Measurements from ENCODE around the gene PRR14L. TPM values are rescaled to one million over a fixed set of nuclear protein-coding genes. Genes with fewer than 3 reads are reported as not detected.

The PRR14L gene
- total and polyA plus RNA-seq, 2 of the 13 experiments (the other 11 are each of a cell fraction or from before 2014, with no cell fraction given): 6.6 to 16.5 TPM

GRCh38 chr22:31661851-31662667 lies 87.9 kb downstream of the PRR14L start, which contains the start of gene PISD (continued):
- peak; percentile 78; the same call in 1 of the 2 replicates for TF ChIP-seq HNF1B (CRISPR knock-in tag; IDR thresholded peaks at IDR 0.05)
- TF ChIP-seq ZNF446 (CRISPR knock-in tag; IDR thresholded peaks at IDR 0.05): no peak
- no peak for TF ChIP-seq ZNF609 (CRISPR knock-in tag; IDR thresholded peaks at IDR 0.05; ENCODE audit: borderline replicate concordance)
- TF ChIP-seq PBX2 (CRISPR knock-in tag; IDR thresholded peaks at IDR 0.05): no peak
- peak; percentile 63; the same call in 1 of the 2 replicates for TF ChIP-seq GZF1 (CRISPR knock-in tag; IDR thresholded peaks at IDR 0.05)
- 0 out of 2 replicates have a peak, but pooled peaks have one; percentile 50 for TF ChIP-seq TARDBP (CRISPR knock-in tag; IDR thresholded peaks at IDR 0.05)
- TF ChIP-seq ZNF550 (CRISPR knock-in tag; IDR thresholded peaks at IDR 0.05; ENCODE audit: borderline replicate concordance): no peak
- no peak for TF ChIP-seq HNF1A (IDR thresholded peaks at IDR 0.05; ENCODE audit: low read depth)
- TF ChIP-seq HNF1A (CRISPR knock-in tag; IDR thresholded peaks at IDR 0.05; ENCODE audit: borderline replicate concordance): no peak
- no peak for TF ChIP-seq CSRNP1 (CRISPR knock-in tag; IDR thresholded peaks at IDR 0.05)
- TF ChIP-seq ZNF773 (CRISPR knock-in tag; IDR thresholded peaks at IDR 0.05; ENCODE audit: borderline replicate concordance): no peak

Measured in HepG2 (cell line).